GOT3 (cell line): ENCODE measurements around the gene LENG9.

Source experiments
- DNase-seq: peaks from one replicate; lab custom pipeline; 2025; ENCODE audit warnings: mixed read lengths; lab: John Stamatoyannopoulos, UW

The LENG9 gene

GRCh38 chr19:54421521-54421920 lies 42.1 kb downstream of the LENG9 start:
- DNase-seq: no peak

GRCh38 chr19:54421169-54421516 lies 42.4 kb downstream of the LENG9 start:
- DNase-seq: no peak

GRCh38 chr19:54420383-54421168 lies 43.0 kb downstream of the LENG9 start:
- DNase-seq: no peak

- no peak for DNase-seq
These were observed 43.6 kb downstream of the LENG9 start for GRCh38 chr19:54420068-54420382.

GRCh38 chr19:54418930-54419800 lies 44.4 kb downstream of the LENG9 start:
- no peak for DNase-seq

- DNase-seq: no peak
These were observed 45.3 kb downstream of the LENG9 start for GRCh38 chr19:54418030-54418929.

- DNase-seq: no peak
These were observed 46.7 kb downstream of the LENG9 start for GRCh38 chr19:54416695-54417491.

GRCh38 chr19:54415901-54416673 lies 47.5 kb downstream of the LENG9 start:
- no peak for DNase-seq

- DNase-seq: no peak
These were observed 48.2 kb downstream of the LENG9 start, which contains the start of gene TTYH1 for GRCh38 chr19:54415208-54415900. Gene TTYH1 (plus strand): TSS chr19:54415464. CDS start chr19:54415553, 89 bp downstream.

- DNase-seq: no peak
These were observed 49.4 kb downstream of the LENG9 start for GRCh38 chr19:54414156-54414555.

- DNase-seq: no peak
These were observed 50.7 kb downstream of the LENG9 start for GRCh38 chr19:54412877-54413276.
